HepG2 (cell line): Measurements from ENCODE around the gene GSX1. TPM values are rescaled to one million over a fixed set of nuclear protein-coding genes. Genes with fewer than 3 reads are reported as not detected.

Experiments used
- ATAC-seq: fragments of 200-7000 bp; cut with Tn5 transposase; 3 replicates; pipeline ENCODE4 v1.9.1; 2020; ENCODE audit warnings: mild to moderate bottlenecking, moderate library complexity
- BruUV-seq: library from RNA; stranded (reverse); fragments of 400-500 nt; replicated peaks from 2 replicates; lab custom pipeline; 2021; lab: Mats Ljungman, UMichigan
- CTCF ChIA-PET: fragments of 300-600 bp; formaldehyde crosslinking; extraction: SDS; loops from one replicate; lab custom pipeline; 2021; ENCODE audit warnings: low total read pairs, inconsistent platforms, low intra/inter-chr PET ratio; lab: Yijun Ruan, JAX
- POLR2A ChIA-PET: fragments of 350-600 bp; sonication (Branson Sonifier 250); formaldehyde crosslinking; loops from one replicate; lab custom pipeline; 2020; ENCODE audit warnings: antibody characterized with exemption, inconsistent platforms; lab: Yijun Ruan, JAX
- DNase-seq: peaks from one replicate; pipeline ENCODE4 v3.0.0-alpha.2; 2015; ENCODE audit warnings: low spot score
- FAIRE-seq: peaks from 3 replicates; lab custom pipeline; 2011; peaks lifted over from hg19 to GRCh38; lab: Jason Lieb, UNC
- H2AFZ ChIP-seq: one replicate; pipeline ENCODE4 v1.6.1; 2011; ENCODE audit warnings: low read length, inconsistent platforms
- H3K27ac ChIP-seq: fragments of 300-600 bp; 3 replicates; pipeline ENCODE4 v1.8.0; 2011; ENCODE audit warnings: mixed run types, mild to moderate bottlenecking, mixed read lengths, low read length, inconsistent platforms; ENCODE audit not compliant: insufficient read depth; ENCODE audit errors: extremely low read length
- H3K27me3 ChIP-seq, 2 experiments: fragments of 200-600 bp in 1 of 2; 2 replicates in 1 of 2; 3 replicates in 1 of 2; pipeline versions ENCODE4 v1.6.0 to v1.8.0; 2011; ENCODE audit warnings: low read length in 2 of 2, mild to moderate bottlenecking in 2 of 2, moderate library complexity in 2 of 2, inconsistent platforms in 1 of 2; ENCODE audit not compliant: insufficient read depth in 2 of 2, control insufficient read depth in 1 of 2
- H3K36me3 ChIP-seq, 2 experiments: fragments of 200-600 bp in 1 of 2; replicated peaks in 1 of 2; 2 replicates in 1 of 2; 3 replicates in 1 of 2; pipeline versions ENCODE4 v1.5.1 to v1.8.0; 2011; ENCODE audit warnings: low read length in 2 of 2, inconsistent platforms in 1 of 2; ENCODE audit not compliant: insufficient read depth in 2 of 2, control insufficient read depth in 1 of 2
- H3K4me1 ChIP-seq: 2 replicates; pipeline ENCODE4 v1.5.1; 2012; ENCODE audit warnings: low read length, inconsistent platforms; ENCODE audit not compliant: insufficient read depth
- H3K4me2 ChIP-seq: 2 replicates; pipeline ENCODE4 v1.6.0; 2011; ENCODE audit warnings: low read depth, low read length, inconsistent platforms
- H3K4me3 ChIP-seq, 3 experiments: fragments of 200-600 bp in 1 of 3; sonication (generic), shearing (Covaris generic) in 1 of 3; replicated peaks in 1 of 3; 2 replicates each; pipeline ENCODE4 v1.5.1; 2011 to 2016; ENCODE audit warnings: low read length in 3 of 3, inconsistent platforms in 2 of 3, low read depth in 2 of 3, mild to moderate bottlenecking in 2 of 3, control low read depth in 1 of 3, mixed read lengths in 1 of 3; ENCODE audit not compliant: insufficient read depth in 1 of 3
- H3K79me2 ChIP-seq: one replicate; pipeline ENCODE4 v1.6.1; 2011; ENCODE audit warnings: low read length, inconsistent platforms; ENCODE audit not compliant: insufficient read depth
- H3K9ac ChIP-seq: 2 replicates; pipeline ENCODE4 v1.6.0; 2011; ENCODE audit warnings: mild to moderate bottlenecking, low read depth, low read length, inconsistent platforms; ENCODE audit not compliant: insufficient read depth
- H3K9me3 ChIP-seq: 2 replicates; pipeline ENCODE4 v1.5.1; 2012; ENCODE audit warnings: mild to moderate bottlenecking, low read length
- H4K20me1 ChIP-seq: 2 replicates; pipeline ENCODE4 v1.6.0; 2011; ENCODE audit warnings: inconsistent platforms, mild to moderate bottlenecking, low read length, moderate library complexity; ENCODE audit not compliant: insufficient read depth
- ARNT ChIP-seq: fragments of 450-650 bp; IDR thresholded peaks from 2 replicates; pipeline ENCODE4 v1.6.1; 2017
- E2F5 ChIP-seq: sonication (generic); formaldehyde crosslinking; conservative IDR thresholded peaks from 2 replicates; pipeline ENCODE4 v1.4.0; 2020; ENCODE audit warnings: missing genetic modification reagents
- HNF4G ChIP-seq, 2 experiments: sonication (generic) in 1 of 2; formaldehyde crosslinking in 1 of 2; IDR thresholded peaks; 2 replicates each; pipeline versions ENCODE4 v1.4.0 to v1.6.1; 2011 to 2020; ENCODE audit warnings: borderline replicate concordance in 2 of 2, low read depth in 2 of 2, mild to moderate bottlenecking in 2 of 2, low read length in 1 of 2, missing genetic modification reagents in 1 of 2, moderate library complexity in 1 of 2
- LRRFIP1 ChIP-seq: sonication (generic); formaldehyde crosslinking; conservative IDR thresholded peaks from 2 replicates; pipeline ENCODE4 v1.4.0; 2020; ENCODE audit warnings: missing genetic modification reagents
- MXD4 ChIP-seq: IDR thresholded peaks from 2 replicates; pipeline ENCODE4 v1.6.1; 2016; ENCODE audit warnings: mild to moderate bottlenecking, missing biosample characterization, missing genetic modification reagents
- NFKB2 ChIP-seq: sonication (generic); formaldehyde crosslinking; IDR thresholded peaks from 2 replicates; pipeline ENCODE4 v1.4.0; 2020; ENCODE audit warnings: missing genetic modification reagents, borderline replicate concordance
- NFRKB ChIP-seq: fragments of 450-650 bp; IDR thresholded peaks from 2 replicates; pipeline ENCODE4 v1.6.1; 2017
- ONECUT2 ChIP-seq: sonication (generic); formaldehyde crosslinking; IDR thresholded peaks from 2 replicates; pipeline ENCODE4 v1.4.0; 2020; ENCODE audit warnings: missing genetic modification reagents
- POLR2AphosphoS2 ChIP-seq: IDR thresholded peaks from 2 replicates; pipeline ENCODE4 v1.6.1; 2011; ENCODE audit warnings: low read depth, low read length, improper control_type of control experiment
- SALL2 ChIP-seq: sonication (generic); formaldehyde crosslinking; IDR thresholded peaks from 2 replicates; pipeline ENCODE4 v1.8.1; 2023; ENCODE audit warnings: mild to moderate bottlenecking, missing genetic modification reagents, inconsistent platforms
- USF2 ChIP-seq, 2 experiments: sonication (generic) in 1 of 2; formaldehyde crosslinking in 1 of 2; IDR thresholded peaks; 2 replicates each; pipeline versions ENCODE4 v1.5.1 to v1.6.1; 2011 to 2020; ENCODE audit warnings: borderline replicate concordance in 1 of 2, low read depth in 1 of 2, low read length in 1 of 2, mild to moderate bottlenecking in 1 of 2, missing genetic modification reagents in 1 of 2, moderate library complexity in 1 of 2
- ZNF17 ChIP-seq: sonication (generic); formaldehyde crosslinking; IDR thresholded peaks from 2 replicates; pipeline ENCODE4 v1.5.0; 2020; ENCODE audit warnings: mild to moderate bottlenecking, missing genetic modification reagents
- ZNF619 ChIP-seq: sonication (generic); formaldehyde crosslinking; IDR thresholded peaks from 2 replicates; pipeline ENCODE4 v1.4.0; 2020; ENCODE audit warnings: mild to moderate bottlenecking, missing genetic modification reagents
- WGBS: methylation state at CpG from one replicate; pipeline ENCODE4 v1.1.6; 2017; ENCODE audit warnings: low lambda C conversion rate; 5-methylcytosine and 5-hydroxymethylcytosine counted together
- in situ Hi-C: cut with HindIII; loops from 2 replicates; pipeline ENCODE4 v1.10.0; 2017; ENCODE audit warnings: low pct_unique_long_range_greater_than_20kb; ENCODE audit not compliant: extremely low pct_ligation_motif_present
- intact Hi-C: fragments of 100-400 bp; cut with micrococcal nuclease; formaldehyde crosslinking; loops from one replicate; pipeline ENCODE4 v1.10.0; 2022; ENCODE audit not compliant: unreplicated experiment
- polyA plus RNA-seq, 8 experiments: library from polyadenylated mRNA; depleted of rRNA in 3 of 8; stranded (reverse) in 7 of 8; unstranded in 1 of 8; fragments of >200 nt; fragmentation: Illumina TruSeq in 4 of 8; extraction: Trizol in 4 of 8; gene quantifications; 2 replicates each; pipeline versions ENCODE4 v1.2.1 to v1.2.3, GENCODE V29; 2011 to 2016; ENCODE audit warnings: low read depth in 4 of 8, missing spikeins in 1 of 8, mixed read lengths in 1 of 8; ENCODE audit not compliant: insufficient read depth in 1 of 8
- total RNA-seq, 5 experiments: library from RNA; depleted of rRNA; stranded (reverse); fragments of >200 nt; fragmentation: Illumina TruSeq; extraction: Trizol; gene quantifications; 2 replicates each; pipeline ENCODE4 v1.2.3, GENCODE V29; 2016; ENCODE audit warnings: low read depth in 1 of 5

GSX1 gene
- total and polyA plus RNA-seq, 2 of the 13 experiments (the other 11 are each of a cell fraction or from before 2014, with no cell fraction given), result not detected

- no peak for FAIRE-seq
- ATAC-seq, result no peak
- Histone ChIP-seq H3K27ac (no peak overlapping the region), H3K4me3 (no peak overlapping the region), H3K4me2 (no peak overlapping the region), H3K4me1 (no peaks in the 10 kb centered on the region), H3K9ac (no peak overlapping the region), H3K27me3 (peaks cover 0 to 12% of the 10 kb centered on the region in 2 experiments; a peak in 3 of 5 replicates), H3K36me3 (no peaks in the 10 kb centered on the region), H3K79me2 (no peaks in the 10 kb centered on the region), H3K9me3 (no peaks in the 10 kb centered on the region), H4K20me1 (no peaks in the 10 kb centered on the region), H2AFZ (no peak overlapping the region)
- intact Hi-C loops, result no loop called here
- POLR2A ChIA-PET, result no interaction called here
- CTCF ChIA-PET, result no interaction called here
- no peak for TF ChIP-seq LRRFIP1 (CRISPR knock-in tag)
- no peak for TF ChIP-seq ONECUT2 (CRISPR knock-in tag)
- TF ChIP-seq MXD4 (CRISPR knock-in tag), result no peak
- TF ChIP-seq E2F5 (CRISPR knock-in tag), result no peak
- TF ChIP-seq USF2 (IDR thresholded peaks at IDR 0.05; ENCODE audit: low read depth, low read length), result no peak
- no peak for TF ChIP-seq USF2 (CRISPR knock-in tag; IDR thresholded peaks at IDR 0.05; ENCODE audit: borderline replicate concordance)
- TF ChIP-seq HNF4G (IDR thresholded peaks at IDR 0.05; ENCODE audit: borderline replicate concordance, low read depth, low read length), result no peak
- no peak for TF ChIP-seq HNF4G (CRISPR knock-in tag; IDR thresholded peaks at IDR 0.05; ENCODE audit: borderline replicate concordance, low read depth)
- TF ChIP-seq ZNF619, result no peak
- TF ChIP-seq ZNF17 (CRISPR knock-in tag), result no peak
- TF ChIP-seq NFRKB, result no peak
- TF ChIP-seq POLR2AphosphoS2, result no peak
- TF ChIP-seq ARNT, result no peak
- TF ChIP-seq SALL2 (CRISPR knock-in tag), result no peak
- no peak for TF ChIP-seq NFKB2
- BruUV-seq, result no TSS peak
- in situ Hi-C loops, result no loop called here
- 46% methylated on average over 7 of the region's 7 CpGs for WGBS
- DNase-seq, result no peak
Measured at GRCh38 chr13:27744801-27745200, 47.5 kb upstream of the GSX1 start.
